Stimulated activated CD4-positive, alpha-beta T cell treated with anti-CD3 and anti-CD28 coated beads, Interleukin-15, amount 100 ng/mL, for 1 hour (primary cell): ENCODE data around the gene PALD1.

ENCODE experiments used
- DNase-seq, 2 donors: peaks; one replicate each; pipeline ENCODE4 v3.0.0-alpha.2; 2020; ENCODE audit warnings: low read depth in 1 of 2, low spot score in 1 of 2

The PALD1 gene

DNA sequence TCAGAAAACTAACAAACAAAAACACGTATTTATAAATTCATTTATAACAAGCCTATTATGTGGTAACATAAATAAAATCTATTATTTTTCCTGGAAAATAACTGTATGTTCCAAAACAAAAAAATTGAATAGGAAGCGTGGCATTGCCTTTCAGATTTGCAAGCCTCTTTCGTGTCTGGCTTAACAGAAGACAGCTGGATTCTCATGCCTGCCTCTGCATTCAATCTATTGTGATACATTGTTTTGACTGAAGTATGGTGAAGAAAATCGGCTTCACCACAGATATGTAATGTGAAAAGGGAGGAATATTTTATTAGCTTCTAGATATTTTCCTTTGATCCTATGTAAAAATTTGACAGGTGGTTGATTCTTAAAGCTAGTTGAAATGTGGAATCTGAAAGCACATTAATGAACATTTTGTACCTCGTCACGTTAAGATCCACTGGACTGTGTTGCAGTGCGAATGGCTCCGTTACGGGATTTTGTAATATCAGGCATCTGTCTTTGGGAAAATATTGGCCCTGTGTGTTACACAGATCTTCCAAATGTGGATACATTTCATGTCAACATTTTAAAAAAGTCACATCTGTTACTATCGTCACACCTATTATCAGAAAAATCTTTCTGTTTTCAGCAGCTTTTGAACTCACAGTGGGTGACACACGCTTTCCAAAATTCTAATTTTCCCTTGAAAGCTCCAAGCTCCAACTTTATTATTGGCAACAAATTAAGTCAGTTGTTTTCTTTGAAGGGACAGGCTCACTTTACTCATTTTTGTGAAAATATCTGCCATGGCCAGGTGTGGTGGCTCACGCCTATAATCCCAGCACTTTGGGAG lies 26.2 kb downstream of the PALD1 start:
- no peak for DNase-seq

DNA sequence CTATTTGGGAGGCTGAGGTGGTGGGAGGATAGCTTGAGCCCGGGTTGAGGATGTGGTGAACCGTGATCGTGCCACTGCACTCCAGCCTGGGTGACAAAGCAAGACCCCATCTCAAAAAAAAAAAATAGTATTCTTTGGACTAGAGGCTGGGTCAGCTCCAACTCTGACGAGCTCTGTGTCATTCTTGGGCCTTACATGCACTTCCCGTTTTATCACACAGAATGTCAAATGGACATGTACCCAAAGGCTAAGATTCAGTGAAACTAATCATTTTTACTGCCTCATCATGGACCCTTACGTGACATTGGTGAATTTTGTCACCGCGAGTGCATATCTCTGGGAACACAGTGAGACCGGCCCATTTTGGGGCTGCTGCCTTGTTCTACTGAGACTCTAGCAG lies 27.3 kb downstream of the PALD1 start:
- DNase-seq = no peak

DNA sequence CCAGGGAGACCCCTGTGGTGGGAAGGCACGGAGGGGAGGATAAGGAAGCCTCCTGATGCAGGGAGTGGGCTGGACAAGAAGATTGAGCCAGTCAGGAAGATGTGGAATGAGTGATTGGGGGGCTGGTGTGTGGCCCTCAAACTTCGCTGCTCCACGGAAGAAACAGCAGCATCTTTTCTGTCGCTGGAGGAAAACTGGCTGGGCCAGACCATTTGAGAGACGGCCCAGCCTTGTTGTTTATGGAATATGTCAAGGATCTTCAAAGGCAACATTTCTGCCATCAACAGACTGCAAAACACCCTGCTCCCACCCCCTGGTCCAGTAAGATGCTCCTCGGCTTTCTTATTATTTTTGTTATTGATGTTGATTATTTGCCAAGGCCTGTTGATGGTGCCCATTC lies 29.4 kb downstream of the PALD1 start:
- DNase-seq = no peak

- no peak for DNase-seq
Measured at GRCh38 chr10:70508912-70509756, 30.6 kb downstream of the PALD1 start.

DNA sequence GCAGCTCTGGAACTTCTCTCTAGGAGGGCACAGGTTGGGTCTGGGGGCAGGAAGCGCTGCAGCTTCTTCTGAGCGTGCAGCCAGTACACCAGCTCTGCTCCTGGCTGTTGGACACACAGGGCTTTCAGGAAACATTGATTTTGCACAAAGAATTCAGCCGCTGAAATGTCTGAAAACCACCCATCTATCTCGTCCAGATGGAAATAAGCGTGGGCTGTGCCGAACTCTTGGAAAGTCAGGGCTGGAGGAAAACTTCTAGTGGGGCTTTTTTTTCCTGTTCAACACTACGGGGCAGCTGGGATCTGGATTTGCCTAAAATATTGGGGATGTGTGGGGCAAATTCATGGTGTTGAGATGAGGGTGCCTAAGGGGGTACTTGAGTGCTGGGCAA lies 31.2 kb downstream of the PALD1 start:
- no peak for DNase-seq

DNA sequence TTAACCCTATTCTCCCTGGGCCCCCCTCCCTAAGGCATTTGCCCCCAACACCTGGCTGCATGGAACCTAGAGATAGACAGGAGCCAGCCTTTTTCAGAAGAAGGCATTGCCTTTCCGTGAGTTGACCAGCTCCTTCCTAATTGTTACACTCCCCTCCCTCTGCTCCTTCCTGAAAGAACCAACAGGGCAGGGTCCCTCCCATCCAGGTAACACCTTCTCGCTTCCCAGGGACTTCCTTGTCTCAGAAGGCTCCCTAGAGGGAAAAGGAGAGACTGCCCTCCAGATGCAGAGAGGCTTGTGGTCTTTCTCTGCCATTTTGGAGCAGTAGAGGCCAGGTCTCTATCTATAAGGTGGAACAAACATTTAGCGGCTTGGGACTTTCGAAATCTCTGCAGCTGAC lies 31.9 kb downstream of the PALD1 start:
- DNase-seq = no peak

- no peak for DNase-seq
Measured at GRCh38 chr10:70510904-70511303, 32.3 kb downstream of the PALD1 start.

DNA sequence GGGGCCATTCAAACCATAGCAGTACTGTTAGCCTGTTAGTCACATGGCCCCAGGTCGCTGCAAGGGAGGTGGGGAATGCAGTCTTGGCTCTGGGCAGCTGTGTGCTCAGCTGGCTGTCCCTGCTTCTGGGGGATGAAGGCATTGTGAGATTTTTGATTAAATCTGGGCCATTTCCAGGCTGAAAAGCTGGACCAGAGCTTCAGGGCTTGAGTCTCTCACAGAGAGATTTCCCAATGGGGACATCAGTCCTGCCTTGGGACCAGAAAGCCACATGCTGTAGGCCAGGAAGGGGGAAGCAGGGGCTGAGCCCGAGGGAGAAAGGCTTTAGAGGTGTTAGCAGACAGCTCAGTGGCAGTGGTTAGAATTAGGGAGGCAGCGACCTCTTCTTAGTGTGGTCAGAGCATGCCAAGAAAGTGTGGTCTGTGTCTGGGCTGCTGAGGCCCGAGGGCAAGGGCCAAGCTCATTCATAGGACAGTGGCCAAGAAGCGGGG lies 33.6 kb downstream of the PALD1 start:
- DNase-seq = no peak

DNA sequence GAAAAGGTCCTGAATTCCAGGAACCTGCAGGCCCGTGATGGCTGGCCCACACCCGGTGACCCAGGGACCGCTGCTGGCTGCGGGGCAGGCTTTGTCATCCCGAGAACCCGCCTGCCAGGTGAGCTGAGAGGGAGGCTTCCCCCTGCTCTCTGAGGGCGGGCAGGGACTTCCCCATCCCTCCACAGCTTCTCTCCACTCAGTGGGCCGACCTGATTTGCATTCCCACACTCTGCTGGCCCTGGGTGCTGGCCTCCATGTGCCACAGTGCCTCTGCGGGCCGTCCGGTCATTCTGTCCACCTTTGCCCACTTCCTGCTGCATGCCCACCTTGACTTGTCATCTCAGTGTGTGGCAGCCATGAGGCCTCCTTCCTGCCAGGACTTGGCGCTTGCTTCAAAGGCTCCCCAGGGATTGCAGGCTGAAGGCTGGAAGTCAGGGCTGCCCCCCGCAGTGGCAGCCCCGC lies 35.3 kb downstream of the PALD1 start:
- no peak for DNase-seq

DNA sequence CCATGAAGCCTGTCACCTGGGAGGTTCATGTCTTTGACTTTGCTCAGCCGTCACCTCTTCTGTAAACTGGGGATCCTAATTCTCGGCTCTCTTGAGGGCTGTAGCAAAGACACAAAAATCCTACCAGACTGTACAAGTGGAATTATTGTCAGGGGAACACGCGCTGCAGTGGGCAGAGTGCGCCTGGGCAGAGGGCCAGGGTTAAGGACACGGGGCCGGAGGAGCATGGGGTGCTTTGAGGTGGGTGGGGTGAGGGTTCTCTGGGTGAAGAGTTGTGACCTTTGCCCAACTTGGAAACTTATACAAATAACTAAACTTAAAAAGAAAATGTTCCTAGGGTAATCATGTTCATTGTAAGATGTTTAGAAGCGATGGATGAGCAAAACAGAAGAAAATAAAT lies 36.0 kb downstream of the PALD1 start:
- DNase-seq = no peak

- DNase-seq = no peak
Measured at GRCh38 chr10:70515035-70515667, 36.6 kb downstream of the PALD1 start.

- DNase-seq = no peak
Measured at GRCh38 chr10:70518695-70519094, 40.1 kb downstream of the PALD1 start.

GRCh38 chr10:70523057-70523456 lies 44.5 kb downstream of the PALD1 start:
- no peak for DNase-seq

- DNase-seq = no peak
Measured at GRCh38 chr10:70523549-70523948, 45.0 kb downstream of the PALD1 start.

DNA sequence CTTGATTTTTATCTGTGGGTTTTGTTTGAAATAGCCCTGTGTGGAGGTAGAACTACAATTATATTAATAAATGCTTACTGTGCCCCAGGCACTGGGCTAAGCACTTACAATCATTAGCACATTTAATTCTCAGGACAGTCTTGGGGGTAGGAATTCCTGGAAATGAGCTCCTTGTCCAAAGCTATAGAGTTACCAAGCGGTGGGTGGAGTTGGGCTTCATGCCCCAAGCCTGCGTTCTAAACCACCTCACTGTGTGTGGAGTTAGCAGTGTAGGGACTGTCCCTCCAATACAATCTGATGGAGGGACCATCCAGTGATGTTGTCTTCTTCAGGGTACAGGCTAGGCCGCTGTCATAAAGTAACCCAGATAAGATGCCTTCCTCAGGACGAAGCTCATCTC lies 49.7 kb downstream of the PALD1 start:
- no peak for DNase-seq

DNA sequence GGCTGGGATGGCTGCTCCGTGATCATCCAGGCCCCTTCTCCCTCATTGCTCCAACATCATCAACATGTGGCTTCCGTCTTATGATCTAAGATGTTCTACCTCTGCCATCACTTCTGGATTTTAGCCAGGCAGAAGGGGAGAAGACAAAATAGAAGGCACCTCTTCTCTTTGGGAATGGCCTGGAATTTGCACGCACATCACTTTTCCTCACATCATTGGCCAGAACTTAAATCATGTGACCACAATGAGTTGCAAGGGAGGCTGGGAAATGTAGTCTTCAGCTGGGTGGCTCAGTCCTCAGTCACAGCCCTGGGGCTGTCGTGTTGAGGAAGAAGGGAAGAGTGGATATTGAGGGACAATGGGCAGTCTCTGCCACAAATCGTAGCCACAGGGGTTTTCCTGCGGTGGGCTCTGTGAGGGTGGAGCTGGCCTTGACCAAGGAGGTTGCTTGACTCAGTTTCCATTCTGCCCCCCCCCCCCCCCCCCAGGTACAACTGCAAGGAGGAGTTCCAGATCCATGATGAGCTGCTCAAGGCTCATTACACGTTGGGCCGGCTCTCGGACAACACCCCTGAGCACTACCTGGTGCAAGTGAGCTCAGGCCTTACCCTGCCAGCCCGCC lies 50.3 kb downstream of the PALD1 start:
- no peak for DNase-seq

GRCh38 chr10:70529848-70530247 lies 51.3 kb downstream of the PALD1 start:
- no peak for DNase-seq

GRCh38 chr10:70530315-70530714 lies 51.7 kb downstream of the PALD1 start:
- DNase-seq = no peak

- DNase-seq = no peak
Measured at GRCh38 chr10:70532554-70533188, 54.1 kb downstream of the PALD1 start.

GRCh38 chr10:70533189-70533558 lies 54.6 kb downstream of the PALD1 start:
- DNase-seq = no peak

GRCh38 chr10:70534281-70534680 lies 55.7 kb downstream of the PALD1 start:
- DNase-seq = no peak
